Endothelial cell of umbilical vein (primary cell): Measurements from ENCODE around the gene C20orf173. TPM values are rescaled to one million over a fixed set of nuclear protein-coding genes. Genes with fewer than 3 reads are reported as not detected.

ENCODE experiments used
- BruUV-seq: library from RNA; stranded (reverse); fragments of 400-500 nt; replicated peaks from 2 replicates; lab custom pipeline; 2021; lab: Mats Ljungman, UMichigan
- CTCF ChIA-PET: fragments of 300-600, 350-600 bp; sonication (Branson Sonifier 250); formaldehyde crosslinking; loops from one replicate; lab custom pipeline; 2021; ENCODE audit warnings: antibody characterized with exemption, inconsistent platforms; lab: Charles Lee
- POLR2A ChIA-PET: fragments of 300-600, 350-600 bp; sonication (Branson Sonifier 250); formaldehyde crosslinking; loops from one replicate; lab custom pipeline; 2021; ENCODE audit warnings: antibody characterized with exemption, inconsistent platforms; lab: Charles Lee
- DNase-seq: peaks from one replicate; pipeline ENCODE4 v3.0.0-alpha.2; 2011; ENCODE audit warnings: low read depth, low spot score
- FAIRE-seq: peaks from 2 replicates; lab custom pipeline; 2011; peaks lifted over from hg19 to GRCh38; lab: Jason Lieb, UNC
- H2AFZ ChIP-seq: 2 replicates; pipeline ENCODE4 v1.6.0; 2012; ENCODE audit warnings: low read depth, low read length, control low read depth, inconsistent platforms
- H3K27ac ChIP-seq: 2 replicates; pipeline ENCODE4 v1.5.1; 2011; ENCODE audit warnings: low read depth, mild to moderate bottlenecking, control low read depth, low read length, moderate library complexity; ENCODE audit not compliant: insufficient read depth
- H3K27me3 ChIP-seq, 2 experiments: 2 replicates each; pipeline versions ENCODE4 v1.6.0 to v1.6.1; 2011; ENCODE audit warnings: low read length in 2 of 2, mixed read lengths in 1 of 2; ENCODE audit not compliant: control insufficient read depth in 2 of 2, insufficient read depth in 2 of 2
- H3K36me3 ChIP-seq, 2 experiments: 2 replicates in 1 of 2; 3 replicates in 1 of 2; pipeline ENCODE4 v1.5.1; 2011; ENCODE audit warnings: low read length in 2 of 2, mild to moderate bottlenecking in 1 of 2, moderate library complexity in 1 of 2; ENCODE audit not compliant: control insufficient read depth in 2 of 2, insufficient read depth in 2 of 2; ENCODE audit errors: extremely low read depth in 1 of 2
- H3K4me1 ChIP-seq: 3 replicates; pipeline ENCODE4 v1.5.1; 2011; ENCODE audit warnings: mild to moderate bottlenecking, low read length; ENCODE audit not compliant: control insufficient read depth, insufficient read depth; ENCODE audit errors: extremely low read depth
- H3K4me2 ChIP-seq: 2 replicates; pipeline ENCODE4 v1.6.1; 2011; ENCODE audit warnings: low read length, control low read depth, mixed read lengths; ENCODE audit not compliant: insufficient read depth
- H3K4me3 ChIP-seq, 3 experiments: fragments of 200-600 bp in 1 of 3; sonication (generic), shearing (Covaris generic) in 1 of 3; replicated peaks in 1 of 3; 2 replicates each; pipeline ENCODE4 v1.5.1; 2011 to 2016; ENCODE audit warnings: control low read depth in 3 of 3, low read length in 3 of 3, mild to moderate bottlenecking in 2 of 3, inconsistent platforms in 1 of 3, low read depth in 1 of 3, moderate library complexity in 1 of 3; ENCODE audit not compliant: insufficient read depth in 1 of 3
- H3K79me2 ChIP-seq: 2 replicates; pipeline ENCODE4 v1.6.0; 2012; ENCODE audit warnings: low read length, inconsistent platforms; ENCODE audit not compliant: control insufficient read depth, insufficient read depth
- H3K9ac ChIP-seq: replicated peaks from 2 replicates; pipeline ENCODE3; 2011; ENCODE audit warnings: low read length, control low read depth; ENCODE audit not compliant: insufficient read depth; ENCODE audit errors: extremely low read depth
- H3K9me1 ChIP-seq: replicated peaks from 3 replicates; pipeline ENCODE4 v1.6.0; 2011; ENCODE audit warnings: mild to moderate bottlenecking, low read length; ENCODE audit not compliant: control insufficient read depth, insufficient read depth; ENCODE audit errors: extremely low read depth
- H3K9me3 ChIP-seq: replicated peaks from 2 replicates; pipeline ENCODE4 v1.5.1; 2012; ENCODE audit warnings: low read length, inconsistent platforms; ENCODE audit not compliant: control insufficient read depth, insufficient read depth
- H4K20me1 ChIP-seq: replicated peaks from 2 replicates; pipeline ENCODE3; 2011; ENCODE audit warnings: mild to moderate bottlenecking, low read length; ENCODE audit not compliant: control insufficient read depth, insufficient read depth; ENCODE audit errors: extremely low read depth
- CTCF ChIP-seq, 2 donors: IDR thresholded peaks; 1 replicate in 1 of 2; 2 replicates in 1 of 2; pipeline ENCODE4 v1.5.1; 2011; ENCODE audit warnings: low read length in 2 of 2, mild to moderate bottlenecking in 2 of 2, moderate library complexity in 2 of 2, control low read depth in 1 of 2, inconsistent platforms in 1 of 2, low read depth in 1 of 2; ENCODE audit not compliant: insufficient read depth in 1 of 2; ENCODE audit errors: extremely low read depth in 1 of 2
- EZH2 ChIP-seq: IDR thresholded peaks from 2 replicates; pipeline ENCODE4 v1.6.1; 2012; ENCODE audit warnings: borderline replicate concordance, low read depth, mild to moderate bottlenecking, moderate library complexity, low read length, inconsistent platforms; ENCODE audit not compliant: severe bottlenecking
- FOS ChIP-seq: IDR thresholded peaks from 2 replicates; pipeline ENCODE4 v1.6.1; 2011; ENCODE audit warnings: mild to moderate bottlenecking, low read length, moderate library complexity, borderline replicate concordance; ENCODE audit not compliant: insufficient read depth
- GATA2 ChIP-seq: IDR thresholded peaks from 2 replicates; pipeline ENCODE4 v1.7.0; 2011; ENCODE audit warnings: low read depth, mild to moderate bottlenecking, moderate library complexity, mixed read lengths, low read length; ENCODE audit not compliant: insufficient read length, insufficient read depth
- JUN ChIP-seq: IDR thresholded peaks from 2 replicates; pipeline ENCODE4 v1.6.1; 2011; ENCODE audit warnings: borderline replicate concordance, low read depth; ENCODE audit not compliant: insufficient read length, insufficient read depth
- MAX ChIP-seq: IDR thresholded peaks from 2 replicates; pipeline ENCODE4 v1.6.1; 2011; ENCODE audit not compliant: insufficient read depth, insufficient read length
- MYC ChIP-seq: IDR thresholded peaks from one replicate; pipeline ENCODE4 v1.6.1; 2011; ENCODE audit warnings: mild to moderate bottlenecking, low read depth, low read length
- POLR2A ChIP-seq: IDR thresholded peaks from 2 replicates; pipeline ENCODE4 v1.6.1; 2012; ENCODE audit warnings: low read depth, mild to moderate bottlenecking, control low read depth, low read length
- POLR2AphosphoS5 ChIP-seq: IDR thresholded peaks from 2 replicates; pipeline ENCODE4 v1.6.1; 2012; ENCODE audit warnings: low read depth, mild to moderate bottlenecking, control low read depth, low read length, moderate library complexity; ENCODE audit not compliant: insufficient read depth
- dilution Hi-C: fragments of 300-500 bp; cut with MboI; formaldehyde crosslinking; loops from one replicate; pipeline ENCODE4 v1.15.0; 2019; ENCODE audit warnings: low sequenced_read_pairs; ENCODE audit not compliant: extremely low pct_ligation_motif_present
- intact Hi-C: fragments of 100-400 bp; cut with micrococcal nuclease; formaldehyde crosslinking; loops from one replicate; pipeline ENCODE4 v1.10.0; 2022
- polyA plus RNA-seq, 4 experiments: library from polyadenylated mRNA; depleted of rRNA in 3 of 4; stranded (reverse) in 3 of 4; unstranded in 1 of 4; fragments of >200 nt; gene quantifications; 2 replicates each; pipeline versions ENCODE4 v1.2.1 to v1.2.3, GENCODE V29; 2011 to 2012; ENCODE audit warnings: missing spikeins in 1 of 4
- total RNA-seq: library from RNA; stranded (reverse); gene quantifications from 2 replicates; pipeline ENCODE4 v1.2.3, GENCODE V29; 2021

C20orf173 gene
- total and polyA plus RNA-seq, 2 donors (not counting 3 experiments of a cell fraction or from before 2014, with no cell fraction given) = not detected

DNA sequence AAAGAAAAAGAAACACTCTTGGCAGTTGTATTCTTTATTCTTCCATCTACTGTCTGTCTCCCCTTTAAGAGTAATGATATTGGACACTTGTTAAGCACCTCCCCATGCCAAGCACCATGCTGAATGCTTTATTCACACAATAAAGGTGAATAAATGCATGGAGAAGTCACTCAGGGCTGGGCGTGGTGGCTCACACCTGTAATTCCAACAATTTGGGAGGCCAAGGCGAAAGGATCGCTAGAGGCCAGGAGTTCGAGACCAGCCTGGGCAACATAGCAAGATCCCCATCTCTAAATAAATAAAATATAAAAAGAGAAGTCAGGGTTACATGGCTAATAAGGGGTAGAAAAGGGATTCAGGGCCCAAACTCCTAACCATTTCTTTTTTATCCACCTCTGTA lies 42.0 kb downstream of the C20orf173 start:
- Histone ChIP-seq H3K9me3 (no peaks in the 10 kb centered on the region), H3K36me3 (peaks cover 2 to 15% of the 10 kb centered on the region in 2 experiments), H3K79me2 (no peaks in the 10 kb centered on the region), H2AFZ (no peak overlapping the region), H3K27me3 (no peaks in the 10 kb centered on the region), H3K9ac (no peak overlapping the region), H3K27ac (no peak overlapping the region), H3K9me1 (no peaks in the 10 kb centered on the region), H3K4me3 (no peak overlapping the region), H3K4me2 (no peak overlapping the region), H4K20me1 (no peaks in the 10 kb centered on the region), H3K4me1 (peaks cover 8% of the 10 kb centered on the region)
- ChIA-PET CTCF (interaction anchor here (1.1 kb wide), 1 partner anchor 15 kb away, joined by 3 read pairs; no protein-coding TSS in a partner anchor), POLR2A (interaction anchor here (0.5 kb wide), 1 partner anchor 20 kb away, joined by 5 read pairs; no protein-coding TSS in a partner anchor)
- TF ChIP-seq MAX (no peak), POLR2AphosphoS5 (no peak), JUN (no peak), POLR2A (no peak), EZH2 (no peak), GATA2 (no peak), CTCF (IDR thresholded peaks at IDR 0.05; ENCODE audit: extremely low read depth in 1 of 2, insufficient read depth in 1 of 2, low read depth in 1 of 2, low read length in 2 of 2) (no peak), FOS (no peak), MYC (no peak)
- intact Hi-C loops = no loop called here
- DNase-seq = no peak
- BruUV-seq = no TSS peak
- dilution Hi-C loops = no loop called here
- no peak for FAIRE-seq
